H1 (cell line): ENCODE data around the gene MIPOL1. TPM values are rescaled to one million over a fixed set of nuclear protein-coding genes. Genes with fewer than 3 reads are reported as not detected.
A peak's percentile ranks its signal among the peaks of the same experiment; 100 is the strongest.

Experiments used
- CTCF ChIA-PET: fragments of 300-600 bp; sonication (Branson Sonifier 250); formaldehyde crosslinking; loops from one replicate; lab custom pipeline; 2021; ENCODE audit not compliant: partially characterized antibody; lab: Charles Lee
- POLR2A ChIA-PET: fragments of 300-600 bp; sonication (Branson Sonifier 250); formaldehyde crosslinking; loops from one replicate; lab custom pipeline; 2021; ENCODE audit warnings: inconsistent platforms; ENCODE audit not compliant: partially characterized antibody; lab: Charles Lee
- DNase-seq, 2 experiments: peaks; one replicate each; pipeline versions ENCODE4 v3.0.0 to v3.0.0-alpha.2; 2010 to 2022; ENCODE audit warnings: low spot score in 2 of 2, low read depth in 1 of 2, mixed read lengths in 1 of 2
- FAIRE-seq: peaks from 2 replicates; lab custom pipeline; 2011; peaks lifted over from hg19 to GRCh38; lab: Jason Lieb, UNC
- H2AFZ ChIP-seq: 2 replicates; pipeline ENCODE4 v1.8.1; 2012; ENCODE audit warnings: low read length, inconsistent platforms
- H2AK5ac ChIP-seq: 2 replicates; pipeline ENCODE4 v1.6.1; 2013; ENCODE audit warnings: low read depth, low read length
- H2BK120ac ChIP-seq: replicated peaks from 2 replicates; pipeline ENCODE3; 2013; ENCODE audit warnings: low read depth, low read length, inconsistent platforms
- H2BK12ac ChIP-seq: 2 replicates; pipeline ENCODE4 v1.6.1; 2013; ENCODE audit warnings: low read depth, low read length
- H2BK15ac ChIP-seq: 2 replicates; pipeline ENCODE4 v1.6.1; 2013; ENCODE audit warnings: low read length
- H2BK20ac ChIP-seq: 2 replicates; pipeline ENCODE4 v1.6.1; 2013; ENCODE audit warnings: low read length
- H2BK5ac ChIP-seq: 2 replicates; pipeline ENCODE4 v1.6.1; 2013; ENCODE audit warnings: low read depth, low read length
- H3K14ac ChIP-seq: 2 replicates; pipeline ENCODE4 v1.6.1; 2013; ENCODE audit warnings: inconsistent platforms; ENCODE audit not compliant: insufficient read length
- H3K18ac ChIP-seq: 2 replicates; pipeline ENCODE4 v1.6.1; 2013; ENCODE audit warnings: low read length; ENCODE audit errors: extremely low read depth
- H3K23ac ChIP-seq: 2 replicates; pipeline ENCODE4 v1.6.1; 2013; ENCODE audit warnings: inconsistent platforms; ENCODE audit not compliant: insufficient read length
- H3K23me2 ChIP-seq: 2 replicates; pipeline ENCODE4 v1.6.1; 2013; ENCODE audit warnings: low read depth, low read length
- H3K27ac ChIP-seq: 2 replicates; pipeline ENCODE4 v1.6.1; 2011; ENCODE audit warnings: low read depth, low read length, inconsistent platforms
- H3K27me3 ChIP-seq, 4 experiments: replicated peaks in 1 of 4; 1 replicate in 1 of 4; 2 replicates in 3 of 4; pipeline versions ENCODE4 v1.6.1 to v1.8.1; 2011 to 2013; ENCODE audit warnings: low read length in 3 of 4, mild to moderate bottlenecking in 3 of 4, inconsistent platforms in 2 of 4, mixed read lengths in 2 of 4, moderate library complexity in 1 of 4; ENCODE audit not compliant: control insufficient read depth in 3 of 4, insufficient read depth in 3 of 4; ENCODE audit errors: extremely low read depth in 1 of 4
- H3K36me3 ChIP-seq, 4 experiments: 2 replicates each; pipeline versions ENCODE4 v1.6.1 to v1.8.1; 2011 to 2013; ENCODE audit warnings: mild to moderate bottlenecking in 4 of 4, low read length in 3 of 4, moderate library complexity in 2 of 4, control low read depth in 1 of 4, inconsistent platforms in 1 of 4; ENCODE audit not compliant: insufficient read depth in 4 of 4, control insufficient read depth in 2 of 4
- H3K4ac ChIP-seq: replicated peaks from 2 replicates; pipeline ENCODE3; 2013; ENCODE audit warnings: low read length, low read depth, mixed read lengths, inconsistent platforms; ENCODE audit not compliant: insufficient read length
- H3K4me1 ChIP-seq, 4 experiments: replicated peaks in 1 of 4; 1 replicate in 1 of 4; 2 replicates in 3 of 4; pipeline versions ENCODE4 v1.6.1 to v1.8.1; 2011 to 2013; ENCODE audit warnings: low read length in 3 of 4, inconsistent platforms in 2 of 4, mixed read lengths in 1 of 4; ENCODE audit not compliant: insufficient read depth in 4 of 4, control insufficient read depth in 3 of 4
- H3K4me2 ChIP-seq, 2 experiments: 2 replicates each; pipeline versions ENCODE4 v1.6.1 to v1.8.1; 2011 to 2013; ENCODE audit warnings: low read depth in 2 of 2, low read length in 2 of 2, control low read depth in 1 of 2, inconsistent platforms in 1 of 2, mild to moderate bottlenecking in 1 of 2; ENCODE audit not compliant: insufficient read depth in 1 of 2
- H3K4me3 ChIP-seq, 4 experiments: fragments of 200-600, 300-600 bp in 1 of 4; sonication (generic), shearing (Covaris generic), sonication (Bioruptor Twin) in 1 of 4; 2 replicates each; pipeline versions ENCODE4 v1.5.1 to v1.8.1; 2011 to 2016; ENCODE audit warnings: low read length in 4 of 4, low read depth in 3 of 4, control low read depth in 2 of 4, inconsistent platforms in 2 of 4, mild to moderate bottlenecking in 2 of 4, mixed read lengths in 1 of 4, moderate library complexity in 1 of 4; ENCODE audit not compliant: insufficient read depth in 2 of 4; ENCODE audit errors: extremely low read depth in 1 of 4
- H3K56ac ChIP-seq: replicated peaks from 2 replicates; pipeline ENCODE3; 2013; ENCODE audit warnings: low read depth, mild to moderate bottlenecking, mixed read lengths, low read length, inconsistent platforms; ENCODE audit not compliant: insufficient read length
- H3K79me1 ChIP-seq: 2 replicates; pipeline ENCODE4 v1.6.1; 2013; ENCODE audit warnings: low read depth, low read length, control low read depth
- H3K79me2 ChIP-seq, 2 experiments: 2 replicates each; pipeline versions ENCODE4 v1.6.1 to v1.8.1; 2012 to 2013; ENCODE audit warnings: low read length in 2 of 2, mild to moderate bottlenecking in 2 of 2, inconsistent platforms in 1 of 2; ENCODE audit not compliant: insufficient read depth in 2 of 2, control insufficient read depth in 1 of 2
- H3K9ac ChIP-seq, 4 experiments: replicated peaks in 1 of 4; 1 replicate in 1 of 4; 2 replicates in 3 of 4; pipeline versions ENCODE4 v1.6.1 to v1.8.1; 2011 to 2013; ENCODE audit warnings: low read depth in 3 of 4, low read length in 3 of 4, control low read depth in 2 of 4, mild to moderate bottlenecking in 2 of 4, moderate library complexity in 2 of 4, inconsistent platforms in 1 of 4; ENCODE audit errors: extremely low read depth in 1 of 4
- H3K9me3 ChIP-seq, 2 experiments: 2 replicates each; pipeline versions ENCODE4 v1.6.1 to v1.8.1; 2012 to 2013; ENCODE audit warnings: mild to moderate bottlenecking in 2 of 2, moderate library complexity in 2 of 2, control low read depth in 1 of 2, inconsistent platforms in 1 of 2, low read depth in 1 of 2, low read length in 1 of 2, mixed read lengths in 1 of 2; ENCODE audit not compliant: insufficient read depth in 2 of 2
- H4K20me1 ChIP-seq, 2 experiments: replicated peaks in 1 of 2; 2 replicates each; pipeline versions ENCODE3 to v1.8.1; 2011 to 2013; ENCODE audit warnings: inconsistent platforms in 2 of 2, low read length in 2 of 2, mild to moderate bottlenecking in 1 of 2; ENCODE audit not compliant: insufficient read depth in 2 of 2, control insufficient read depth in 1 of 2
- H4K5ac ChIP-seq: 2 replicates; pipeline ENCODE4 v1.6.1; 2013; ENCODE audit warnings: low read length, low read depth, mixed read lengths, inconsistent platforms; ENCODE audit not compliant: insufficient read length
- H4K8ac ChIP-seq: 2 replicates; pipeline ENCODE4 v1.8.0; 2013; ENCODE audit warnings: mild to moderate bottlenecking, moderate library complexity, low read length, inconsistent platforms; ENCODE audit not compliant: insufficient read depth; ENCODE audit errors: extremely low read depth
- H4K91ac ChIP-seq: replicated peaks from 2 replicates; pipeline ENCODE3; 2013; ENCODE audit warnings: low read length, mixed read lengths, inconsistent platforms; ENCODE audit not compliant: insufficient read length
- CEBPB ChIP-seq: IDR thresholded peaks from 2 replicates; pipeline ENCODE4 v1.6.1; 2012; ENCODE audit warnings: low read depth, low read length
- POLR2A ChIP-seq, 2 experiments: IDR thresholded peaks; 1 replicate in 1 of 2; 2 replicates in 1 of 2; pipeline ENCODE4 v1.6.1; 2011; ENCODE audit warnings: low read depth in 2 of 2, low read length in 2 of 2, mild to moderate bottlenecking in 2 of 2; ENCODE audit errors: control extremely low read depth in 1 of 2
- WGBS, 2 experiments: shearing (Covaris generic) in 1 of 2; methylation state at CpG; one replicate each; pipeline versions ENCODE4 v1.1.6 to v1.1.7; 2013 to 2015; ENCODE audit warnings: low lambda C conversion rate in 2 of 2, mixed read lengths in 2 of 2, inconsistent platforms in 1 of 2, low coverage in 1 of 2, missing lambda C conversion rate in 1 of 2; ENCODE audit not compliant: insufficient replicate concordance in 2 of 2, insufficient coverage in 1 of 2, insufficient read length in 1 of 2; ENCODE audit errors: extremely low coverage in 1 of 2, missing lambda C conversion rate in 1 of 2; 5-methylcytosine and 5-hydroxymethylcytosine counted together
- polyA plus RNA-seq, 7 experiments: library from polyadenylated mRNA; depleted of rRNA in 3 of 7; stranded (reverse) in 5 of 7; unstranded in 2 of 7; fragments of >200 nt in 5 of 7; fragments of 200-250 nt in 2 of 7; gene quantifications; 1 replicate in 5 of 7; 2 replicates in 1 of 7; 4 replicates in 1 of 7; pipeline versions ENCODE4 v1.2.1 to v1.2.3, GENCODE V29; 2011 to 2013; ENCODE audit warnings: missing spikeins in 2 of 7, mixed read lengths in 2 of 7
- total RNA-seq: library from RNA; stranded (reverse); fragmentation: NEBNext Ultra II Directional; extraction: Animal tissue kit (Norgen Biotek cat#: 25700); gene quantifications from 2 replicates; pipeline ENCODE4 v1.2.1, GENCODE V29; 2021

The MIPOL1 gene
- total and polyA plus RNA-seq, 2 of the 8 experiments (the other 6 are each of a cell fraction or from before 2014, with no cell fraction given) = 2.8 to 23.9 TPM

DNA sequence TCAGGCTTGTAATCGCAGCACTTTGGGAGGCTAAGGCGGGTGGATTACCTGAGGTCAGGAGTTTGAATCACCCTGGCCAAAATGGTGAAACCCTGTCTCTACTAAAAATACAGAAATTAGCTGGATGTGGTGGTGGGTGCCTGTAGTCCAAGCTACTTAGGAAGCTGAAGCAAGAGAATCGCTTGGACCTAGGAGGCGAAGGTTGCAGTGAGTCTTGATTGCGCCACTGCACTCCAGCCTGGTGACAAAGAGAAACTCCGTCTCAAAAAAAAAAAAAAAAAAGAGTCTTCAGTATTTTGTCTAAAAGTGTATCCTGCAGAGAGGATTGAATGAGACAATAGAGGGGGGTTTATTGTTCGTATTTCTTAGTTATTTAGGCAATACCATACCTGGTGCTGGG is 372.0 kb downstream of the MIPOL1 start:
- Histone ChIP-seq H2BK12ac (no peak overlapping the region), H3K4me3 (no peak overlapping the region), H3K79me1 (no peaks in the 10 kb centered on the region), H3K56ac (no peak overlapping the region), H4K91ac (no peak overlapping the region), H3K23ac (no peak overlapping the region), H2AFZ (no peak overlapping the region), H3K4me1 (peaks cover 0 to 1% (median 0%) of the 10 kb centered on the region in 4 experiments; a peak in 1 of 7 replicates), H3K9me3 (no peaks in the 10 kb centered on the region), H3K14ac (no peak overlapping the region), H4K5ac (no peak overlapping the region), H2BK20ac (no peak overlapping the region), H4K8ac (no peak overlapping the region), H2BK15ac (no peak overlapping the region), H3K79me2 (no peaks in the 10 kb centered on the region), H3K18ac (no peak overlapping the region), H3K23me2 (no peaks in the 10 kb centered on the region), H3K9ac (no peak overlapping the region), H3K27me3 (no peaks in the 10 kb centered on the region), H3K4ac (no peak overlapping the region), H2AK5ac (no peak overlapping the region), H2BK120ac (no peak overlapping the region), H2BK5ac (no peak overlapping the region), H3K27ac (no peak overlapping the region), H3K36me3 (no peaks in the 10 kb centered on the region), H3K4me2 (no peak overlapping the region), H4K20me1 (no peaks in the 10 kb centered on the region)
- DNase-seq = no peak
- WGBS, 2 experiments = 83% methylated on average over 7 of the region's 7 CpGs; no CpG with 5 or more reads in 1 of the 2 experiments
- POLR2A ChIA-PET = no interaction called here
- TF ChIP-seq CEBPB (peak; percentile 71; the same call in 1 of the 2 replicates), POLR2A (IDR thresholded peaks at IDR 0.05; ENCODE audit: control extremely low read depth in 1 of 2, low read depth in 2 of 2, low read length in 2 of 2) (no peak)
- FAIRE-seq = no peak
- CTCF ChIA-PET = interaction anchor here (0.9 to 2.3 kb wide), 4 partner anchors 22 to 339 kb away, joined by 3 to 7 read pairs (median 5); no protein-coding TSS in a partner anchor
